ENCODE data around the gene RPTOR.

The RPTOR gene

DNA sequence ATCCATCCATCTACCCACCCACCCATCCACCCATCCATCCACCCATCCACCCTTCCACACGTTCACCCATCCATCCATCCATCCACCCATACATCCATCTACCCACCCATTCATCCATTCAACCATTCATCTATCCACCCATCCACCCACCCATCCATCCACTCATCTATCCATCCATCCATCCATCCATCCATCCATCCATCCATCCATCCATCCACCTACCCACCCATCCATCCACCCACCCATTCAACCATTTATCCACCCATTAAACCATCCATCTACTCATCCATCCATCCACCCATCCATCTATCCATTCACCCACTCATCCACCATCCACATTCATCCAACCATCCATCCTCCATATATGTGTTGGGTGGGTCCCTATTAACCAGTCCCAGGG lies 26.2 kb upstream of the RPTOR start:
- Histone ChIP-seq H3K27me3 (ENCODE audit: insufficient read depth, low read length, poor library complexity) (peaks cover 7% of the 10 kb centered on the region), H4K20me1 (ENCODE audit: insufficient read depth, low read length) (no peaks in the 10 kb centered on the region), H3K9me3 (ENCODE audit: insufficient read depth, low read length, severe bottlenecking) (no peaks in the 10 kb centered on the region), H3K4me1 (ENCODE audit: insufficient read depth, low read length) (no peaks in the 10 kb centered on the region), H3K9ac (ENCODE audit: low read depth, low read length) (no peak overlapping the region), H3K79me2 (ENCODE audit: insufficient read depth, low read length) (no peaks in the 10 kb centered on the region), H3K27ac (ENCODE audit: low read length) (no peak overlapping the region), H3K36me3 (ENCODE audit: insufficient read depth, low read length) (no peaks in the 10 kb centered on the region), H3K4me2 (ENCODE audit: insufficient read depth, low read length) (no peak overlapping the region), H2AFZ (ENCODE audit: low read depth, low read length) (no peak overlapping the region), H3K4me3 (ENCODE audit: low read depth in 1 of 2, low read length in 2 of 2) (no peak overlapping the region)
- no peak for ATAC-seq (ENCODE audit: insufficient read depth, low read depth)
- no peak for TF ChIP-seq EZH2 (IDR thresholded peaks at IDR 0.05; ENCODE audit: borderline replicate concordance, low read depth, low read length, severe bottlenecking)
- no peak for TF ChIP-seq CTCF (IDR thresholded peaks at IDR 0.05; ENCODE audit: borderline replicate concordance, extremely low read depth, low read length, poor library complexity, severe bottlenecking)
- DNase-seq = no peak

DNA sequence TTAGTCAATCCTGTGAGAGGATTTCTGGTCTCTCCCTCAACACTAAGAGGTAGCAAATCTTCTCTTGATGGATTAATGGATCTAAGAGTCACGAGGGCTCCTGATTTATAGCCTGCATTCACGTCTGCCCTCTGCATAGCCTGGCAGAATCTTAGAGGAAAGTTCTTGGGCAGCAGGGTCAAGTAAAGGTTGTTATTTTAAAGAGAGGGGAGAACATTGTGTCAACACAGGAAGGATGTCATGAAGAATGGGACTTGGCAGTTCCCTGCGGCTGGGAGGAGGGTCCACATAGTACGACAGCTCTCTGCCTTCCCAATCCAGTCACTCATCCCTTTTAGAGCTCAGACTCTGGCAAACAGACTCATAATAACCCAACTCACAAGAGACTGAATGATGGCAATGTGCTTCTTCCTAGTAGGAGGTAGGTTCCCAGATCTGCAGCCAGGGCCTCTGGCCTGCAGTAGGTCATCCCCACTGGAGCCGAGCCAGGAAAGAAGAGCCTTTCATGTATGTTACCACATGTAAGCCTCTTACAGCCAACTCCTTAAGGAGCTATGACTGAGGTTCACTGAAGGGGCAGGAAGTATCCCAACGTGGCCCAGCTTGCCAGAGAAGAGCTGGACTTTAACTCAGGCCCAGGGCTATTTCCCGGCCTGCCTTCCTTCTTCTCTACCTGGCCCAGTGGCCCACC lies 25.4 kb upstream of the RPTOR start:
- DNase-seq = no peak
- no peaks in the 10 kb centered on the region for H4K20me1 ChIP-seq (ENCODE audit: insufficient read depth, low read length)
- no peaks in the 10 kb centered on the region for H3K4me1 ChIP-seq (ENCODE audit: insufficient read depth, low read length)
- no peaks in the 10 kb centered on the region for H3K9me3 ChIP-seq (ENCODE audit: insufficient read depth, low read length, severe bottlenecking)
- H3K27ac ChIP-seq (ENCODE audit: low read length) = no peak overlapping the region
- H3K27me3 ChIP-seq (ENCODE audit: insufficient read depth, low read length, poor library complexity) = peaks cover 7% of the 10 kb centered on the region
- no peak overlapping the region for H3K4me3 ChIP-seq (ENCODE audit: low read depth in 1 of 2, low read length in 2 of 2)
- TF ChIP-seq EZH2 (IDR thresholded peaks at IDR 0.05; ENCODE audit: borderline replicate concordance, low read depth, low read length, severe bottlenecking) (no peak), CTCF (IDR thresholded peaks at IDR 0.05; ENCODE audit: borderline replicate concordance, extremely low read depth, low read length, poor library complexity, severe bottlenecking) (no peak)
- no peak for ATAC-seq (ENCODE audit: insufficient read depth, low read depth)
- H3K4me2 ChIP-seq (ENCODE audit: insufficient read depth, low read length) = no peak overlapping the region
- H3K9ac ChIP-seq (ENCODE audit: low read depth, low read length) = no peak overlapping the region
- no peaks in the 10 kb centered on the region for H3K36me3 ChIP-seq (ENCODE audit: insufficient read depth, low read length)
- no peaks in the 10 kb centered on the region for H3K79me2 ChIP-seq (ENCODE audit: insufficient read depth, low read length)
- H2AFZ ChIP-seq (ENCODE audit: low read depth, low read length) = no peak overlapping the region

GRCh38 chr17:80520810-80521455 lies 23.7 kb upstream of the RPTOR start:
- no peak for TF ChIP-seq CTCF (IDR thresholded peaks at IDR 0.05; ENCODE audit: borderline replicate concordance, extremely low read depth, low read length, poor library complexity, severe bottlenecking)
- no peak for TF ChIP-seq EZH2 (IDR thresholded peaks at IDR 0.05; ENCODE audit: borderline replicate concordance, low read depth, low read length, severe bottlenecking)
- H2AFZ ChIP-seq (ENCODE audit: low read depth, low read length) = no peak overlapping the region
- no peak overlapping the region for H3K4me3 ChIP-seq (ENCODE audit: low read depth in 1 of 2, low read length in 2 of 2)
- H4K20me1 ChIP-seq (ENCODE audit: insufficient read depth, low read length) = no peaks in the 10 kb centered on the region; the same call in 1 of the 2 replicates
- H3K9me3 ChIP-seq (ENCODE audit: insufficient read depth, low read length, severe bottlenecking) = no peaks in the 10 kb centered on the region
- no peaks in the 10 kb centered on the region for H3K36me3 ChIP-seq (ENCODE audit: insufficient read depth, low read length)
- H3K79me2 ChIP-seq (ENCODE audit: insufficient read depth, low read length) = no peaks in the 10 kb centered on the region
- H3K4me2 ChIP-seq (ENCODE audit: insufficient read depth, low read length) = no peak overlapping the region
- DNase-seq (no peak), ATAC-seq (ENCODE audit: insufficient read depth, low read depth) (no peak)
- peaks cover 7% of the 10 kb centered on the region for H3K27me3 ChIP-seq (ENCODE audit: insufficient read depth, low read length, poor library complexity)
- no peak overlapping the region for H3K9ac ChIP-seq (ENCODE audit: low read depth, low read length)
- no peak overlapping the region for H3K27ac ChIP-seq (ENCODE audit: low read length)
- no peaks in the 10 kb centered on the region for H3K4me1 ChIP-seq (ENCODE audit: insufficient read depth, low read length)
